Epithelial cell of esophagus (primary cell): ENCODE data around the gene SRSF8.
A peak's percentile ranks its signal among the peaks of the same experiment; 100 is the strongest.

Experiments used
- DNase-seq: peaks from one replicate; pipeline ENCODE4 v3.0.0; 2010; ENCODE audit warnings: low read depth
- H3K4me3 ChIP-seq: 2 replicates; pipeline ENCODE4 v1.5.1; 2011; ENCODE audit warnings: mild to moderate bottlenecking, low read length, control low read depth
- TF ChIP-seq, protein P1 (sequence below): IDR thresholded peaks from 2 replicates; pipeline ENCODE4 v1.5.1; 2011; ENCODE audit warnings: low read depth, mild to moderate bottlenecking, low read length, control low read depth, inconsistent platforms; ENCODE audit not compliant: insufficient read depth; ENCODE audit errors: missing control alignments

Gene SRSF8

DNA sequence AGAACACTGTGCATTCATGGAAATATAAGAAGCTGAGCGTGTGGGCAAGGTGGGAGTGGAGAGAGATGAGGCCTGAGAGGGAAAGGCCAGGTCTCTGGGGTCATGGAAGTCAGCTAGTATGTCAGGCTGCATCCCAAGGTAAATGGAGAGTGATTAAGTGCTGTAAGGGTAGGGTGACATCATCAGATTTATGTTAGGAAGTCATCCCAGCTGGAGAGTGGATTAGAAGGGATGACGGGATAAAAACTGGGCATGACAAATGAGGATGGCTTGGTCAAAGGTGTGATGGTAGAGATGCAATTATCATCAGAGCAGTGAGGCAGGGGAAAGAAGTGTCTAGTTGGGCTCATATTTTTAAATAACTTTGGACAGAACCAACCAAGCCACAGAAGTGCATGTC is 19.4 kb downstream of the SRSF8 start:
- H3K4me3 ChIP-seq, result no peak overlapping the region
- no peak for DNase-seq
- TF ChIP-seq, protein P1, sequence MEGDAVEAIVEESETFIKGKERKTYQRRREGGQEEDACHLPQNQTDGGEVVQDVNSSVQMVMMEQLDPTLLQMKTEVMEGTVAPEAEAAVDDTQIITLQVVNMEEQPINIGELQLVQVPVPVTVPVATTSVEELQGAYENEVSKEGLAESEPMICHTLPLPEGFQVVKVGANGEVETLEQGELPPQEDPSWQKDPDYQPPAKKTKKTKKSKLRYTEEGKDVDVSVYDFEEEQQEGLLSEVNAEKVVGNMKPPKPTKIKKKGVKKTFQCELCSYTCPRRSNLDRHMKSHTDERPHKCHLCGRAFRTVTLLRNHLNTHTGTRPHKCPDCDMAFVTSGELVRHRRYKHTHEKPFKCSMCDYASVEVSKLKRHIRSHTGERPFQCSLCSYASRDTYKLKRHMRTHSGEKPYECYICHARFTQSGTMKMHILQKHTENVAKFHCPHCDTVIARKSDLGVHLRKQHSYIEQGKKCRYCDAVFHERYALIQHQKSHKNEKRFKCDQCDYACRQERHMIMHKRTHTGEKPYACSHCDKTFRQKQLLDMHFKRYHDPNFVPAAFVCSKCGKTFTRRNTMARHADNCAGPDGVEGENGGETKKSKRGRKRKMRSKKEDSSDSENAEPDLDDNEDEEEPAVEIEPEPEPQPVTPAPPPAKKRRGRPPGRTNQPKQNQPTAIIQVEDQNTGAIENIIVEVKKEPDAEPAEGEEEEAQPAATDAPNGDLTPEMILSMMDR, result no peak

GRCh38 chr11:95086836-95087570 is 20.3 kb downstream of the SRSF8 start:
- TF ChIP-seq, protein P1, result no peak
- H3K4me3 ChIP-seq, result no peak overlapping the region
- no peak for DNase-seq

DNA sequence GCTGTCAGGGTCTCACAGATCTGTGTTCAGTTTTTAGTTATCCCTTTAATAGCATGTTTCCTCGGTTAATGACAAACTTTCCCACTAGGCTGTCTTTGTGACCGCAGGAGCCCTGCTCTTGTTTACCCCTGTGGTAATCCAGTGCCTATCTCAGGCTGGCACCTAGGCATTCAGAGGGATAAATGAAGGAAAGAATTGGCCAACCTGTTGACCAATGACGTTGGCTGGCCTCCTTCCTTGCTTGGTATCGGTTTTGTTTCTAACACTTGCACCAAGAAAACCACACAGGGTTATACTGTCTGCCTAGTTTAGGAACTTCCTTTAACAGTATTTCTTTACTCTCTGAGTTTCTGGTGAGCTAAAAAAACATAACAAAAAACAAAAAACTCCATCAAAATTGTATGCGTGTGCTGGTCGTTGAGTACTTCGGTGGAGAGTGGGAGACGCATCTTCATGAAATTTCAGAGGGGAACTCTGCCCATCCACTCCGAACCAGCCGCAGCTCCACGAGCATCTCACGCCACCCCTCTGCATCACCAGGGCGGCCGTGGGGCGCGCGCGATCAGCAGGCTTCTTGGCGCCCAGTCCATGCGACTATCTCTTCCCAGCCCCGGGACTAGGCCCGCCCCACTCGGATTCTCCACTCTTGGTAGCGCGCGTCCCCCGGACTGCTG is 22.4 kb downstream of the SRSF8 start:
- no peak for DNase-seq
- TF ChIP-seq, protein P1, result no peak

GRCh38 chr11:95089620-95090542 is 23.2 kb downstream of the SRSF8 start, which contains the start of gene ENDOD1:
TSS of gene ENDOD1 (plus strand) at chr11:95089846. CDS start at chr11:95089928, 82 bp downstream.
- TF ChIP-seq, protein P1, result no peak
- H3K4me3 ChIP-seq, result peak within 1 kb of the TSS; percentile 67
- peak; percentile 90 for DNase-seq

More for the DNA sequence above, 22.4 kb downstream of the SRSF8 start:
- H3K4me3 ChIP-seq, result peak overlapping the region; percentile 50

GRCh38 chr11:95091663-95092180 is 25.0 kb downstream of the SRSF8 start:
- no peak for DNase-seq
- H3K4me3 ChIP-seq, result no peak overlapping the region
- TF ChIP-seq, protein P1, result no peak

DNA sequence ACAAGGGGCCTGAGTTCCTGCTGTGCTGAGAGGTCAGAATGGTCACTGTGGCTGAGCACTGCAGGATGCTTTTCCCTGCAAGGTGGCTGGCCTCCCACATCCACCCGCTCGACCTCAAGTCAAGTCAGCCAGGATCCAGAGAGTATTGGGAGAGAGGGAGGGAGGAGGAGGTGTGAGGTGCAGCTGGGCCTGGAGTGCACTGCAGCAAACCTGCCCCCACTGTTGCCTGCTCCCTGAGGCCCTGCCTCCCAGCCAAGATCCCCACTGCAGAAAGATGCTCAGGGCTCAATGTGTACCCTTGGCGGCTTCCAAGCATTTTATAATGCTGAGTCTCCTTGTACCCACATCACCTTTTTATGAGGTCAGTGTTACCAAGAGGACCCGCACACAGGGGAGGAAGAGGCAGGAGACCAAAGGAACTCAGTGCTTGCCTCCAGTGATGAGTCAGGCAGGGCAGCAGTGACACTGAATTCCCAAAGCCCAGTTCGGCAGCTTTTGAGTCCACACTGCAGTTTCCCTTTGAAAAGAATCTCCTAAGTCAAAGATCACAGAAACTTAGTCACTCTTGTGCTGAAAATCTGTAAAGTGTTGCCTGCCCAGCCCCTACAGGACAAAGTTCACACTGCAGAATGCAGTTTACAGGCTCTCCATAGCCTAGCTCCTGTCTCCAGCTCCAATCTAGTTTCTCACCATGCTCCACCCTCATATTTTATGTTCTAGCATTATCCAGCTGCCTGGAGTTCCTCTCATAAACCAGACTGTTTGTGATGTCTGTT is 26.0 kb downstream of the SRSF8 start:
- no peak overlapping the region for H3K4me3 ChIP-seq
- TF ChIP-seq, protein P1, result peak; percentile 50
- DNase-seq, result peak; percentile 53
